MM.1S (cell line): Measurements from ENCODE around the gene DPYSL5.

Source experiments
- DNase-seq: peaks from one replicate; pipeline ENCODE4 v3.0.0-alpha.2; 2015
- H2AFZ ChIP-seq: fragments of 300-600 bp; sonication (generic); 2 replicates; pipeline ENCODE4 v1.6.0; 2016; ENCODE audit warnings: antibody characterized with exemption, low read length
- H3F3A ChIP-seq: fragments of 300-600 bp; sonication (generic); 2 replicates; pipeline ENCODE4 v1.6.1; 2016; ENCODE audit warnings: mild to moderate bottlenecking, antibody characterized with exemption, low read length, moderate library complexity, mixed read lengths; ENCODE audit not compliant: insufficient read depth
- H3K27ac ChIP-seq: fragments of 300-600 bp; sonication (generic); 2 replicates; pipeline ENCODE4 v1.5.1; 2016; ENCODE audit warnings: mild to moderate bottlenecking, low read length
- H3K27me3 ChIP-seq: fragments of 300-600 bp; sonication (generic); replicated peaks from 2 replicates; pipeline ENCODE4 v1.6.0; 2016; ENCODE audit warnings: low read length; ENCODE audit not compliant: insufficient read depth
- H3K36me3 ChIP-seq: fragments of 300-600 bp; sonication (generic); replicated peaks from 2 replicates; pipeline ENCODE4 v1.6.1; 2016; ENCODE audit warnings: mild to moderate bottlenecking, low read length, mixed read lengths; ENCODE audit not compliant: insufficient read depth
- H3K4me1 ChIP-seq: fragments of 300-600 bp; sonication (generic); 2 replicates; pipeline ENCODE4 v1.6.1; 2016; ENCODE audit warnings: low read length, mixed read lengths
- H3K4me2 ChIP-seq: fragments of 300-600 bp; sonication (generic); 2 replicates; pipeline ENCODE4 v1.6.0; 2016; ENCODE audit warnings: low read depth, low read length
- H3K4me3 ChIP-seq: fragments of 300-600 bp; sonication (generic); 2 replicates; pipeline ENCODE4 v1.5.1; 2016; ENCODE audit warnings: low read length, mixed read lengths
- H3K79me2 ChIP-seq: fragments of 300-600 bp; sonication (generic); 2 replicates; pipeline ENCODE4 v1.6.1; 2016; ENCODE audit warnings: mixed run types, low read length, mixed read lengths
- H3K9ac ChIP-seq: fragments of 300-600 bp; sonication (generic); 2 replicates; pipeline ENCODE4 v1.6.1; 2016; ENCODE audit warnings: low read length, mixed read lengths
- H3K9me2 ChIP-seq: fragments of 300-600 bp; sonication (generic); replicated peaks from 2 replicates; pipeline ENCODE4 v1.6.1; 2016; ENCODE audit warnings: mild to moderate bottlenecking, low read length, mixed read lengths; ENCODE audit not compliant: insufficient read depth
- H3K9me3 ChIP-seq: fragments of 300-600 bp; sonication (generic); replicated peaks from 2 replicates; pipeline ENCODE4 v1.6.1; 2016; ENCODE audit warnings: mild to moderate bottlenecking, low read length, mixed read lengths; ENCODE audit not compliant: insufficient read depth
- H4K20me1 ChIP-seq: fragments of 300-600 bp; sonication (generic); 2 replicates; pipeline ENCODE4 v1.6.1; 2016; ENCODE audit warnings: mild to moderate bottlenecking, low read length, moderate library complexity, mixed read lengths; ENCODE audit not compliant: insufficient read depth
- CTCF ChIP-seq: fragments of 300-600 bp; sonication (generic); IDR thresholded peaks from 2 replicates; pipeline ENCODE4 v1.5.1; 2016; ENCODE audit warnings: antibody characterized with exemption, low read length, mixed read lengths
- EZH2 ChIP-seq: fragments of 300-600 bp; sonication (generic); optimal IDR thresholded peaks from 2 replicates; pipeline ENCODE3; 2017; ENCODE audit warnings: low read depth, mild to moderate bottlenecking, antibody characterized with exemption, low read length, mixed read lengths
- EZH2phosphoT487 ChIP-seq: fragments of 300-600 bp; sonication (generic); IDR thresholded peaks from 2 replicates; pipeline ENCODE4 v1.6.1; 2018; ENCODE audit warnings: antibody characterized with exemption, low read length

The DPYSL5 gene

GRCh38 chr2:26894136-26894535 is 46.2 kb downstream of the DPYSL5 start:
- no peaks in the 10 kb centered on the region for H3K27me3 ChIP-seq

GRCh38 chr2:26897807-26898479 is 50.0 kb downstream of the DPYSL5 start:
- Histone ChIP-seq H3K27ac (no peak overlapping the region), H3K27me3 (no peaks in the 10 kb centered on the region), H3K9ac (no peak overlapping the region), H3K9me2 (no peaks in the 10 kb centered on the region), H3K4me2 (no peak overlapping the region), H4K20me1 (no peaks in the 10 kb centered on the region), H3K4me3 (no peak overlapping the region), H2AFZ (no peak overlapping the region), H3K9me3 (no peaks in the 10 kb centered on the region), H3K4me1 (no peaks in the 10 kb centered on the region), H3F3A (no peaks in the 10 kb centered on the region), H3K36me3 (no peaks in the 10 kb centered on the region), H3K79me2 (no peaks in the 10 kb centered on the region)
- TF ChIP-seq EZH2 (no peak), CTCF (no peak), EZH2phosphoT487 (no peak)
- no peak for DNase-seq

More at GRCh38 chr2:26894136-26894535, 46.2 kb downstream of the DPYSL5 start:
- no peak overlapping the region for H3K9ac ChIP-seq
- no peak for TF ChIP-seq CTCF
- no peak for TF ChIP-seq EZH2phosphoT487
- no peak for TF ChIP-seq EZH2
- H3F3A ChIP-seq, result no peaks in the 10 kb centered on the region
- H3K9me3 ChIP-seq, result no peaks in the 10 kb centered on the region
- H3K4me1 ChIP-seq, result no peaks in the 10 kb centered on the region
- H3K4me3 ChIP-seq, result no peak overlapping the region
- H3K79me2 ChIP-seq, result no peaks in the 10 kb centered on the region
- H3K27ac ChIP-seq, result no peak overlapping the region
- H3K36me3 ChIP-seq, result no peaks in the 10 kb centered on the region
- H4K20me1 ChIP-seq, result no peaks in the 10 kb centered on the region
- H3K9me2 ChIP-seq, result no peaks in the 10 kb centered on the region
- H2AFZ ChIP-seq, result no peak overlapping the region
- no peak overlapping the region for H3K4me2 ChIP-seq
- no peak for DNase-seq

- no peak overlapping the region for H3K4me2 ChIP-seq
- H3K36me3 ChIP-seq, result no peaks in the 10 kb centered on the region
- no peak for TF ChIP-seq EZH2phosphoT487
- TF ChIP-seq EZH2, result no peak
- no peak for TF ChIP-seq CTCF
- no peaks in the 10 kb centered on the region for H3K27me3 ChIP-seq
- H3F3A ChIP-seq, result no peaks in the 10 kb centered on the region
- H3K9ac ChIP-seq, result no peak overlapping the region
- H3K9me3 ChIP-seq, result no peaks in the 10 kb centered on the region
- no peaks in the 10 kb centered on the region for H3K79me2 ChIP-seq
- DNase-seq, result no peak
- no peaks in the 10 kb centered on the region for H3K9me2 ChIP-seq
- H2AFZ ChIP-seq, result no peak overlapping the region
- H3K4me3 ChIP-seq, result no peak overlapping the region
- no peaks in the 10 kb centered on the region for H3K4me1 ChIP-seq
- no peaks in the 10 kb centered on the region for H4K20me1 ChIP-seq
- H3K27ac ChIP-seq, result no peak overlapping the region
Measured at GRCh38 chr2:26898480-26899078, 50.6 kb downstream of the DPYSL5 start.
